Cardiac muscle cell (in vitro differentiated cells and primary cell): ENCODE results near the gene RGS11. TPM values are rescaled to one million over a fixed set of nuclear protein-coding genes. Genes with fewer than 3 reads are reported as not detected.

Source experiments
- DNase-seq, 2 donors: peaks; one replicate each; pipeline versions ENCODE4 v3.0.0 to v3.0.0-alpha.2; 2010 to 2017; ENCODE audit warnings: low read depth in 1 of 2, low spot score in 1 of 2
- H3K27ac ChIP-seq: fragments of 200-600 bp; sonication (generic); 2 replicates; pipeline ENCODE4 v1.5.1; 2016
- H3K27me3 ChIP-seq: fragments of 200-600 bp; sonication (generic); 2 replicates; pipeline ENCODE4 v1.6.0; 2016; ENCODE audit warnings: control low read depth
- H3K36me3 ChIP-seq: fragments of 200-600 bp; sonication (generic); 2 replicates; pipeline ENCODE4 v1.5.1; 2016; ENCODE audit warnings: control low read depth
- H3K4me1 ChIP-seq: fragments of 200-600 bp; sonication (generic); 2 replicates; pipeline ENCODE4 v1.8.1; 2017; ENCODE audit warnings: low read depth, mild to moderate bottlenecking, mixed run types
- H3K4me3 ChIP-seq: fragments of 200-600 bp; sonication (generic); 2 replicates; pipeline ENCODE4 v1.5.1; 2016; ENCODE audit warnings: mild to moderate bottlenecking
- H3K9me3 ChIP-seq: fragments of 200-600 bp; sonication (generic); 2 replicates; pipeline ENCODE4 v1.5.1; 2017; ENCODE audit warnings: low read depth, mild to moderate bottlenecking, control low read depth
- polyA plus RNA-seq: library from polyadenylated mRNA; unstranded; fragments of >200 nt; fragmentation: Nextera tagmentation; extraction: Ambion mirVana; gene quantifications from 2 replicates; pipeline ENCODE4 v1.2.1, GENCODE V29; 2016
- total RNA-seq: library from RNA; depleted of rRNA; stranded (reverse); fragments of >200 nt; gene quantifications from 2 replicates; pipeline ENCODE4 v1.2.3, GENCODE V29; 2016
- TF ChIP-seq, protein P1 (sequence below): IDR thresholded peaks from 2 replicates; pipeline ENCODE4 v1.5.1; 2012; ENCODE audit warnings: low read depth, mild to moderate bottlenecking, low read length

Gene RGS11
- total RNA-seq (6.6 and 14.8 TPM in 2 replicates), polyA plus RNA-seq (12.0 and 17.0 TPM in 2 replicates)

DNA sequence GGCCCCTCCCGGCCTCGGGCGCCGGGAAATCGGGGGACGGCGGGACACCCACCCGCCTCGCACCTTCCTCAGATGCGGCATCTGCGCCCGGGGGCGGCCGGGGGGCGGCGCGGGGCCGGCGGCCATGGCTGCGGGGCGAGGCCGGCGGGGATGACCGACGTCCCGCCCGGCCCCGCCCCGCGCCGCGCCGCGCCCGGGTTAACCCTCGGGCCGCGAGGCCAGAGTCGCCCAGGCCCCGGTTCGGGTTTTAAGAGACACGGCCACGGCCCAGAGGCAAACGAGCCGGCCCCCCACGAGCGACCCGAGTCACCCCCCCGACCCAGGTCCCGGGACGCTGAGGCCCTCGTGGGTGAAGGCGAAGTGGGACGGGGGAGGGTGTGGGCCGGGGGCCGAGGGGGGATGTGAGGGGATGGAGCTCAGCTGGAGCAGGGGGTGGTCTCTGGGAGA, at the start of gene RGS11:
Gene RGS11 (minus strand): TSS at position 159 of the 447 bp plus-strand sequence. CDS start 33 bp downstream, at position 126.
- H3K27me3 ChIP-seq = peaks cover 58% of the 10 kb centered on the region
- DNase-seq = peak in 1 of 2 donors; percentile 32
- TF ChIP-seq, protein P1, sequence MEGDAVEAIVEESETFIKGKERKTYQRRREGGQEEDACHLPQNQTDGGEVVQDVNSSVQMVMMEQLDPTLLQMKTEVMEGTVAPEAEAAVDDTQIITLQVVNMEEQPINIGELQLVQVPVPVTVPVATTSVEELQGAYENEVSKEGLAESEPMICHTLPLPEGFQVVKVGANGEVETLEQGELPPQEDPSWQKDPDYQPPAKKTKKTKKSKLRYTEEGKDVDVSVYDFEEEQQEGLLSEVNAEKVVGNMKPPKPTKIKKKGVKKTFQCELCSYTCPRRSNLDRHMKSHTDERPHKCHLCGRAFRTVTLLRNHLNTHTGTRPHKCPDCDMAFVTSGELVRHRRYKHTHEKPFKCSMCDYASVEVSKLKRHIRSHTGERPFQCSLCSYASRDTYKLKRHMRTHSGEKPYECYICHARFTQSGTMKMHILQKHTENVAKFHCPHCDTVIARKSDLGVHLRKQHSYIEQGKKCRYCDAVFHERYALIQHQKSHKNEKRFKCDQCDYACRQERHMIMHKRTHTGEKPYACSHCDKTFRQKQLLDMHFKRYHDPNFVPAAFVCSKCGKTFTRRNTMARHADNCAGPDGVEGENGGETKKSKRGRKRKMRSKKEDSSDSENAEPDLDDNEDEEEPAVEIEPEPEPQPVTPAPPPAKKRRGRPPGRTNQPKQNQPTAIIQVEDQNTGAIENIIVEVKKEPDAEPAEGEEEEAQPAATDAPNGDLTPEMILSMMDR = no peak
- H3K27ac ChIP-seq = no peak within 1 kb of the TSS
- no peaks in the 10 kb centered on the region for H3K36me3 ChIP-seq
- H3K9me3 ChIP-seq = no peaks in the 10 kb centered on the region
- no peaks in the 10 kb centered on the region for H3K4me1 ChIP-seq
- H3K4me3 ChIP-seq = peak within 1 kb of the TSS; percentile 33

DNA sequence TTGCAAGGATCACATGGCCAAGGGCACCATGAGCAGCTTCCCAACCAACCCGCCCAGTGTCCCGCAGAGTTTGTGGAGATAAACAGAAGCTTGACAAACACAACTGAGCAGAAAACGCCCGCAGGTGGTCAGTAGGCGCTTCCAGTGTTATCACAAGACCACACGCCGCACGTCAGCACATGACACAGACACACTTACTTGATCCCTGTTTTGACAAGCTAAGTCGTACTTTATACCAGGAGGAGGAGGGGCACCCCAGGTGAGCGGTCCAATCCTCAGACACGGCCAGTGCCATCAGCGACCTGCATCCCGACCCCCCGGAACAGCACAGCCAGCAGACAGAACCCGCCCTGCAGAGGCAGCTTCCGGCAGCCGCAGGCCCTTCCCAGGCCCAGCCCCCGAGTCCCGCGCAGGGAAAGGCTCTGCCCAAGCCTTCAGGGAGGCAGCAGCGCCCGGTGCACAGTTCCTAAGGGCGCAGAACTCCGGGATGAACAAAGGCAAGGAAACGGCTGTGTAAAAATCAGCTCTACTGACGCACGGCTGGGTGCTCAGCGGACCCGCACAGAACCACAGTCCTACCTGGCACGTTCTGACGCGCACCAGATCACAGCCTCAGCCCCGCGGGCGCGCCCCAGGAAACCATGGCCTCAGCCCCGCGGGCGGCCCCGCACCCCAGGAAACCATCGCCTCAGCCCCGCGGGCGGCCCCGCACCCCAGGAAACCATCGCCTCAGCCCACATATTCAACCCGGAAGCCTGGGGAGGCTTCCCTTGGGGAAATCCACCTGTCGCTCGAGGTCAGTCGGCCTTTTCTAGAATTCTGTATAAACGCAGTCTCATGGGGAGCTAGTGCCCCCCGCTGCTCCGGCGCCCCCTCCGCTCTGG, 48.9 kb upstream of the RGS11 start:
- Histone ChIP-seq H3K27ac (no peak overlapping the region), H3K27me3 (no peaks in the 10 kb centered on the region), H3K4me3 (no peak overlapping the region), H3K36me3 (no peaks in the 10 kb centered on the region), H3K4me1 (no peaks in the 10 kb centered on the region), H3K9me3 (no peaks in the 10 kb centered on the region)
- no peak for DNase-seq
- TF ChIP-seq, protein P1 = no peak

DNA sequence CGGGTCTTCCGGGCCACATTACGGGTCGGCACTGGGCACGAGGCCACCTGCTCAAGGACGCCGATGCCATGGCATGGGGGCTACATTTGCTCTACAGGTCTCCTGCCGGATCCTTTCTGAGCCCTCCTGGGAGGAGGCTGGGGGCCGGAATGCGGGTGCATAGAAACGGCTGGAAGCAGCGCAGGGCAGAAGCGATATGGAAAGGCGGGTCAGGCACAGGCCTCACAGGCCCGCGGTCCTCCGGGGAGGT, 48.4 kb upstream of the RGS11 start:
- Histone ChIP-seq H3K9me3 (no peaks in the 10 kb centered on the region), H3K27ac (no peak overlapping the region), H3K4me1 (no peaks in the 10 kb centered on the region), H3K4me3 (no peak overlapping the region), H3K36me3 (no peaks in the 10 kb centered on the region), H3K27me3 (no peaks in the 10 kb centered on the region)
- TF ChIP-seq, protein P1 = no peak
- DNase-seq = no peak

DNA sequence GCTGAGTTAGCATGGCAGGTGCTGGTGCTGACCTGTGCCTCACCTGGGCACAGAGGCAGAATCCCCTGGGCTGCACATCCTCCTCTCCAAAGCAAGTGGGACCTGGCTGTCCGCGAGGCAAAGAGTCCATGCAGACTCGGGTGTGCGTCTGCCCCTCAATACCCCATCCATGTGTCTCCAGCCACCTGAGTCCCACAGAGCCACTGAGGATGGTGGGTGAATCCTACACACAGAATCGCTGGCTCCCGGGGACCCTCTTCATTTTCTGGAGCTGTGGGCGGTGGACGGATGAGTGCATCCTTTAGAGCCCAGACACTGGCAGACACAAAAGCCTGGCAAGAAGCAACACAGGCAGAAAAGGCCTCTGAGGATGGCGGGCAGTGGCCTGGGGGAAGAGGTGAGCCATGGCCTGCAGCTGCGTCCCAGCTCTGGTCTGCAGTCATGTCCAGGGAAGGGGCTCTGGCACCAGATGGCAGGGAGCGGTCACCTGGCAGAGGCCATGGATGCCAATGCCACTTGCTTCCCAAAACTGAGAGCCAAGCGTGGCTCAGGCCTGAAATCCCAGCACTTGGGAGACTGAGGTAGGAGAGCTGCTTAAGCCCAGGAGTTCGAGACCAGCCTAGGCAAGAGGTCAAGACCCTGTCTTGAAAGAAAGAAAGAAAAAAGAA, 46.9 kb upstream of the RGS11 start:
- TF ChIP-seq, protein P1 = no peak
- Histone ChIP-seq H3K9me3 (no peaks in the 10 kb centered on the region), H3K27ac (no peak overlapping the region), H3K4me1 (no peaks in the 10 kb centered on the region), H3K4me3 (no peak overlapping the region), H3K27me3 (no peaks in the 10 kb centered on the region), H3K36me3 (no peaks in the 10 kb centered on the region)
- no peak for DNase-seq

DNA sequence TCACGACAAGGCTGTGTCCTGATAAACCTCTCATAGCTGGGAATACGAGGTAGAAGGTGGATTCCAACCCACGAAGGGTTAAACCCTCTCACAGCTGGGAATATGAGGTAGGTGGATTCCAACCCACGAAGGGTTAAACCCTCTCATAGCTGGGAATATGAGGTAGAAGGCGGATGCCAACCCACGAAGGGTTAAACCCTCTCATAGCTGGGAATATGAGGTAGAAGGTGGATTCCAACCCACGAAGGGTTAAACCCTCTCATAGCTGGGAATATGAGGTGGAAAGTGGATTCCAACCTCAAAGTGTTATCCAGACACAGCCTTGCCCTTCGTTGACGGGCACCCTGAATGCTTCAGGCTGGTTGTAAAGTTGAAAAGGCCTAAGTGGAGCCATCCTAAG, 45.8 kb upstream of the RGS11 start:
- H3K36me3 ChIP-seq = no peaks in the 10 kb centered on the region
- H3K27me3 ChIP-seq = no peaks in the 10 kb centered on the region
- TF ChIP-seq, protein P1 = no peak
- peak overlapping the region; percentile 35 for H3K27ac ChIP-seq
- no peak overlapping the region for H3K4me3 ChIP-seq
- DNase-seq = no peak
- peaks cover 2% of the 10 kb centered on the region for H3K4me1 ChIP-seq
- H3K9me3 ChIP-seq = no peaks in the 10 kb centered on the region
